Right atrium auricular region (tissue), 2 donors: ENCODE measurements around the gene GPHN. TPM values are rescaled to one million over a fixed set of nuclear protein-coding genes. Genes with fewer than 3 reads are reported as not detected.

Experiments
- DNase-seq: peaks from one replicate; pipeline ENCODE4 v3.0.0-alpha.2; 2019; ENCODE audit warnings: low spot score
- H3K27ac ChIP-seq, 2 donors: fragments of 200-600 bp; sonication (generic); 1 replicate in 1 of 2; 2 replicates in 1 of 2; pipeline ENCODE4 v1.5.1; 2016 to 2019
- H3K27me3 ChIP-seq, 2 donors: fragments of 200-600 bp; sonication (generic); one replicate each; pipeline versions ENCODE4 v1.5.1 to v1.6.0; 2017 to 2019
- H3K36me3 ChIP-seq: fragments of 200-600 bp; sonication (generic); one replicate; pipeline ENCODE4 v1.5.1; 2016
- H3K4me1 ChIP-seq, 2 donors: fragments of 200-600 bp; sonication (generic); one replicate each; pipeline versions ENCODE4 v1.5.1 to v1.6.0; 2017 to 2019
- H3K4me3 ChIP-seq, 2 donors: fragments of 200-600 bp; sonication (generic); 1 replicate in 1 of 2; 2 replicates in 1 of 2; pipeline ENCODE4 v1.5.1; 2017 to 2019; ENCODE audit warnings: mild to moderate bottlenecking in 1 of 2, moderate library complexity in 1 of 2
- H3K9me3 ChIP-seq, 2 donors: fragments of 200-600 bp; sonication (generic); one replicate each; pipeline ENCODE4 v1.5.1; 2019
- total RNA-seq, 2 donors: library from RNA; depleted of rRNA; stranded (reverse); fragments of >200 nt; gene quantifications; one replicate each; pipeline ENCODE4 v1.1.0, GENCODE V29; 2016
- TF ChIP-seq, protein P1 (sequence below), 2 donors: fragments of 200-600 bp; sonication (generic); IDR thresholded peaks; one replicate each; pipeline ENCODE4 v1.5.1; 2019; ENCODE audit warnings: antibody characterized with exemption in 2 of 2

Gene GPHN
- total RNA-seq, 2 donors from 2014 or later: 14.9 TPM

DNA sequence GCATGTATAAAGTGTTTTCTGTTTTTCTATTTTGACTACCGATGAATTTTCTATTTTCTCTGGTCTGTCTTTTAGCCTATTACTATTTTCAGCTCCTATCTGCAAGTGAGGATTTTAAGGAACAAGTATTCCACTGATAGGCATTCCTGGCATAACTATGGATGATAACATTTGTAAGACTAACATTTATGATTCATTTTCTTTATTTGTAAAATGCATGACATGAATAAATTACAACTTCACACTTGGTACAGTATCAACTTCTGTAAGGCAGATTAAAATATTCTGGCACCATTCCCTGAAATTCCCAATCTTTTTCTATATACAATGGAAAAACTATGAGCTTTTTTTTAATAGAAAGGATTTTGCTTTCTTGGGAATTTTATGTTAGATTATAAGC, 560.3 kb downstream of the GPHN start:
- Histone ChIP-seq H3K4me3 (no peak overlapping the region), H3K4me1 (peaks cover 0 to 16% of the 10 kb centered on the region in 2 donors), H3K27ac (peak overlapping the region in 1 of 2 donors; percentile 23), H3K27me3 (no peaks in the 10 kb centered on the region), H3K9me3 (no peaks in the 10 kb centered on the region), H3K36me3 (no peaks in the 10 kb centered on the region)
- no peak for DNase-seq
- TF ChIP-seq, protein P1, sequence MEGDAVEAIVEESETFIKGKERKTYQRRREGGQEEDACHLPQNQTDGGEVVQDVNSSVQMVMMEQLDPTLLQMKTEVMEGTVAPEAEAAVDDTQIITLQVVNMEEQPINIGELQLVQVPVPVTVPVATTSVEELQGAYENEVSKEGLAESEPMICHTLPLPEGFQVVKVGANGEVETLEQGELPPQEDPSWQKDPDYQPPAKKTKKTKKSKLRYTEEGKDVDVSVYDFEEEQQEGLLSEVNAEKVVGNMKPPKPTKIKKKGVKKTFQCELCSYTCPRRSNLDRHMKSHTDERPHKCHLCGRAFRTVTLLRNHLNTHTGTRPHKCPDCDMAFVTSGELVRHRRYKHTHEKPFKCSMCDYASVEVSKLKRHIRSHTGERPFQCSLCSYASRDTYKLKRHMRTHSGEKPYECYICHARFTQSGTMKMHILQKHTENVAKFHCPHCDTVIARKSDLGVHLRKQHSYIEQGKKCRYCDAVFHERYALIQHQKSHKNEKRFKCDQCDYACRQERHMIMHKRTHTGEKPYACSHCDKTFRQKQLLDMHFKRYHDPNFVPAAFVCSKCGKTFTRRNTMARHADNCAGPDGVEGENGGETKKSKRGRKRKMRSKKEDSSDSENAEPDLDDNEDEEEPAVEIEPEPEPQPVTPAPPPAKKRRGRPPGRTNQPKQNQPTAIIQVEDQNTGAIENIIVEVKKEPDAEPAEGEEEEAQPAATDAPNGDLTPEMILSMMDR (IDR thresholded peaks at IDR 0.05): no peak

GRCh38 chr14:67071506-67071905, 563.6 kb downstream of the GPHN start:
- H3K4me1 ChIP-seq: peaks cover 0 to 16% of the 10 kb centered on the region in 2 donors
- H3K36me3 ChIP-seq: no peaks in the 10 kb centered on the region
- DNase-seq: no peak
- no peak overlapping the region for H3K27ac ChIP-seq
- TF ChIP-seq, protein P1 (IDR thresholded peaks at IDR 0.05): no peak
- H3K4me3 ChIP-seq: no peak overlapping the region
- no peaks in the 10 kb centered on the region for H3K9me3 ChIP-seq
- no peaks in the 10 kb centered on the region for H3K27me3 ChIP-seq

- no peak for DNase-seq
- TF ChIP-seq, protein P1 (IDR thresholded peaks at IDR 0.05): no peak
- Histone ChIP-seq H3K27me3 (no peaks in the 10 kb centered on the region), H3K4me1 (no peaks in the 10 kb centered on the region), H3K4me3 (no peak overlapping the region), H3K9me3 (peaks cover 0 to 9% of the 10 kb centered on the region in 2 donors), H3K36me3 (no peaks in the 10 kb centered on the region), H3K27ac (no peak overlapping the region)
Measured at GRCh38 chr14:67077921-67078320, 570.0 kb downstream of the GPHN start.

DNA sequence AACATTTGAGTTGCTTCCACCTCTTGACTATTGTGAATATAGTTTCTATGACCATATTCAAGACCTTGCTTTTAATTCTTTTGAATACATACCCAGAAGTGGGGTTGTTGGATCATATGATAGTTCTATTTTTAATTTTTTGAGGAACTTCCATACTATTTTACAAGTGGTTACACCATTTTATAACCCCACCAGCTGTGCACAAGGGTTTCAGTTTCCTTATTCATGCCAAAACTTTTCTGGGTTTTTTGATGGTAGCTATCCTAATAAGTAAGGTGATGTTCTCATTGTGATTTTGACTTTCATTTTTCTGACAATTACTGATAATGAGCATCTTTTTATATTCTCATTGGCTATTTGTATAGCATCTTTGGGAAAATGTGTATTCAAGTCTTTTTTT, 571.9 kb downstream of the GPHN start:
- no peaks in the 10 kb centered on the region for H3K4me1 ChIP-seq
- H3K27ac ChIP-seq: no peak overlapping the region
- TF ChIP-seq, protein P1 (IDR thresholded peaks at IDR 0.05): no peak
- peaks cover 0 to 9% of the 10 kb centered on the region in 2 donors for H3K9me3 ChIP-seq
- H3K4me3 ChIP-seq: no peak overlapping the region
- H3K36me3 ChIP-seq: no peaks in the 10 kb centered on the region
- DNase-seq: no peak
- no peaks in the 10 kb centered on the region for H3K27me3 ChIP-seq

DNA sequence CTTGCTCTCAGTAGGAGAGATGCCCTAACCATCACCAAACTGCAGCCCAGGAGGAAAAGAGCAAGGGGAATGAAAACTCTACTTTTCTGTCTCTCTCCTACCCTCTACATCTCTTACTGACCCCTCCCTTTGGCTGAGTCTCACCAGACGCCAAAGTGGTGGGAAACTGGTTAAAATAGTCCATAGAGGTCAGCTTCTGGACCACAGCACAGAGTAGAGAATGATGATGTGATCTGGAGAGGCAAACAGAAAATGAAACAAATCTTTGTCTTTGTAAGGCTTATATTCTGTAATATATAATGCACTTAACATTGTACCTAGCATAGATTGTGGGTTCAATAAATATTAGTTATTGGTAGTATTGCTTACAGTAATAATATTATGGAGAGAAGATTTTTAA, 600.3 kb downstream of the GPHN start:
- no peaks in the 10 kb centered on the region for H3K27me3 ChIP-seq
- H3K4me3 ChIP-seq: no peak overlapping the region
- TF ChIP-seq, protein P1 (IDR thresholded peaks at IDR 0.05): no peak
- no peak overlapping the region for H3K27ac ChIP-seq
- H3K4me1 ChIP-seq: no peaks in the 10 kb centered on the region
- DNase-seq: no peak
- H3K36me3 ChIP-seq: no peaks in the 10 kb centered on the region
- peaks cover 0 to 20% of the 10 kb centered on the region in 2 donors for H3K9me3 ChIP-seq

DNA sequence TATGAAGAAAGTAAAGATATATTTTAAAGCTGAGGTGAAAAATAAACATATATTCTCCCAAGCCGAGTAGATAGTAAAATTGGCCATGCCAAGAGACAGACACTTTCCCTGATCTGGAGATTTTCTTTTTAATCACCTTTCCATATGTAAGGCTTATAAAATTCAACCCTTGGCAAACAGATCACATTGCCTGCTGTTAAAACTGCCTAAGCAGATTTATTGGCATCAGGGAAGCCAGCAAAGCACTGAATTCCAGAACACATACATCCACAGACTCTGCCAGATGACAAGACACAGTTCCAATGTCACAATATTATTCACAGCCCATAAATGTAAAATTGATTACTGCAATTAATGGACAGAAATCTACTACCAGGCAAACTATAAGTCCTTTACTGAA, 603.1 kb downstream of the GPHN start:
- Histone ChIP-seq H3K9me3 (peaks cover 0 to 4% of the 10 kb centered on the region in 2 donors), H3K4me3 (no peak overlapping the region), H3K36me3 (no peaks in the 10 kb centered on the region), H3K4me1 (no peaks in the 10 kb centered on the region), H3K27ac (no peak overlapping the region), H3K27me3 (no peaks in the 10 kb centered on the region)
- DNase-seq: no peak
- TF ChIP-seq, protein P1 (IDR thresholded peaks at IDR 0.05): no peak
